Astrocyte (in vitro differentiated cells and primary cell): ENCODE results near the gene UBXN1.

ENCODE experiments used
- EZH2 ChIP-seq: IDR thresholded peaks from 2 replicates; pipeline ENCODE4 v1.6.1; 2012; ENCODE audit warnings: mild to moderate bottlenecking, low read length, inconsistent platforms; ENCODE audit not compliant: insufficient read depth
- TF ChIP-seq, protein P1 (sequence below): IDR thresholded peaks from 2 replicates; pipeline ENCODE4 v1.5.1; 2011; ENCODE audit warnings: low read depth, mild to moderate bottlenecking, inconsistent platforms, low read length, moderate library complexity; ENCODE audit not compliant: insufficient read depth

DNA sequence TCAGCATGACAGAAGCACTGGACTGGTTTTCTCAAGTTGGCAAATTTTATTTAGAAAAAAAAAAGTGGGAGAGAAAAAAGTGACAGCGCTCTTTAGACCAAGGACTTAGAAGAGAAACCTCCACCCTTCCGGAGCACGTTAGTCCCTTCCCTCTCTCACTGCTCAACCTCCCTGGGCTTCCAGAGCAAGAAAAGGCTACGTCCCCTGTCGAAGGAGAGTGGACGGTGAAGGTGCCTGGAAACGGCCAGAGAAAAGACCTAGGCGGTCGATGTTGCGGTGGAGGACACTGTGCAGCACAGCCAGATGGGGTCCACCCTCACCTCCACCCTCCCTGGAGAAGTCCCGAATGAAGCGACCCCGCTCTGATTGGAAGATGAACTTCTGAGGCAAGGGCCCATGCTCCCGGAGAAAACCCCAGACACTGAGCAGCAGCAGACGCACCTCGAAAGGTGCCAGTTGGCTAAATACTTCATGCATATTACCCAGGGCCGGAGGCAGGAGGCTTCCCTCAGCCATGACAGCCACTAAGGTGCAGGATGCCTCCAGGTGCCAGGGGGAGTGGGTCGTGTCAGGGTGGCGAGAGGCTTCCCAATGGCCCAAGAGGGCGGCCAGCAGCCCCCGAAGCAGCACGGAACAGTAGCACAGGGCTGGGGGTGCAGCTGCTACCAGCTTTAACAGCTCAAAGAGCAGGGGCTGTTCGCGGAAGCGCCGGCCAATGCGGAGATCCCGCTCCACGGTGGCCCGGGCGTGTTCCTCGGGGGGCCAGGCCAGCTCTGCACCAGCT lies 31.9 kb downstream of the UBXN1 start:
- TF ChIP-seq, protein P1, sequence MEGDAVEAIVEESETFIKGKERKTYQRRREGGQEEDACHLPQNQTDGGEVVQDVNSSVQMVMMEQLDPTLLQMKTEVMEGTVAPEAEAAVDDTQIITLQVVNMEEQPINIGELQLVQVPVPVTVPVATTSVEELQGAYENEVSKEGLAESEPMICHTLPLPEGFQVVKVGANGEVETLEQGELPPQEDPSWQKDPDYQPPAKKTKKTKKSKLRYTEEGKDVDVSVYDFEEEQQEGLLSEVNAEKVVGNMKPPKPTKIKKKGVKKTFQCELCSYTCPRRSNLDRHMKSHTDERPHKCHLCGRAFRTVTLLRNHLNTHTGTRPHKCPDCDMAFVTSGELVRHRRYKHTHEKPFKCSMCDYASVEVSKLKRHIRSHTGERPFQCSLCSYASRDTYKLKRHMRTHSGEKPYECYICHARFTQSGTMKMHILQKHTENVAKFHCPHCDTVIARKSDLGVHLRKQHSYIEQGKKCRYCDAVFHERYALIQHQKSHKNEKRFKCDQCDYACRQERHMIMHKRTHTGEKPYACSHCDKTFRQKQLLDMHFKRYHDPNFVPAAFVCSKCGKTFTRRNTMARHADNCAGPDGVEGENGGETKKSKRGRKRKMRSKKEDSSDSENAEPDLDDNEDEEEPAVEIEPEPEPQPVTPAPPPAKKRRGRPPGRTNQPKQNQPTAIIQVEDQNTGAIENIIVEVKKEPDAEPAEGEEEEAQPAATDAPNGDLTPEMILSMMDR, result no peak
- TF ChIP-seq EZH2, result no peak
